ENCODE data around the gene TLE2. TPM values are rescaled to one million over a fixed set of nuclear protein-coding genes. Genes with fewer than 3 reads are reported as not detected.
"Not testable (repeated sequence)": the region's sequence is repeated elsewhere in the genome, so short reads cannot be mapped to it uniquely, and the experiment has no call there.

The TLE2 gene
- total and polyA plus RNA-seq, 2 donors from 2014 or later, result 28.2 to 76.6 TPM

DNA sequence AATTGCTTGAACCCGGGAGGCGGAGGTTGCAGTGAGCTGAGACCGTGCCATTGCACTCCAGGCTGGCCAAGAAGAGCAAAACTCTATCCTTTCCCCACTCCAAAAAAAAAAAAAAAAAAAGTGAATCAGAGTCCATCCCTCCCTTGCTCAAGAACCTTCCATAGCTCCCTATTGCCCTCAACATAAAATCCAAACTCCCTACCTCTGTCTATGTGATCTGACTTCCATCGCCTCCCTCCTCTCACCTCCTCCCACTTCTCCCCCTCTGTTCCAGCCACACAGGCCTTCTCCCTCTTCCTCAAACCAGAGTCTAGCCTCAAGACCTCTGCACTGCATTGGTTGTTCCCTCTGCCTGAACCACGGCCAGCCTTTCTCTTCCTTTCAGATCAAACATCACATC is 10.0 kb upstream of the TLE2 start:
- FAIRE-seq, result no peak
- no peak overlapping the region for H3K4me3 ChIP-seq (ENCODE audit: low read length in 3 of 3)
- no peak for DNase-seq
- no peak overlapping the region for H3K9ac ChIP-seq (ENCODE audit: low read length in 3 of 3)
- intact Hi-C loops (cut with DNase I), result no loop called here
- H3K27ac ChIP-seq (ENCODE audit: low read depth in 2 of 2, low read length in 2 of 2), result no peak overlapping the region
- H3K36me3 ChIP-seq (ENCODE audit: control insufficient read depth in 2 of 3, insufficient read depth in 3 of 3, low read length in 3 of 3), result no peaks in the 10 kb centered on the region
- H3K4me1 ChIP-seq (ENCODE audit: control insufficient read depth in 2 of 3, insufficient read depth in 2 of 3, low read depth in 1 of 3, low read length in 3 of 3), result peaks cover 3 to 12% (median 8%) of the 10 kb centered on the region in 3 donors
- H3K9me3 ChIP-seq (ENCODE audit: control insufficient read depth in 2 of 3, insufficient read depth in 1 of 3, low read length in 3 of 3), result no peaks in the 10 kb centered on the region
- H3K27me3 ChIP-seq (ENCODE audit: control insufficient read depth, insufficient read depth, low read length), result no peaks in the 10 kb centered on the region
- TF ChIP-seq, protein P1, sequence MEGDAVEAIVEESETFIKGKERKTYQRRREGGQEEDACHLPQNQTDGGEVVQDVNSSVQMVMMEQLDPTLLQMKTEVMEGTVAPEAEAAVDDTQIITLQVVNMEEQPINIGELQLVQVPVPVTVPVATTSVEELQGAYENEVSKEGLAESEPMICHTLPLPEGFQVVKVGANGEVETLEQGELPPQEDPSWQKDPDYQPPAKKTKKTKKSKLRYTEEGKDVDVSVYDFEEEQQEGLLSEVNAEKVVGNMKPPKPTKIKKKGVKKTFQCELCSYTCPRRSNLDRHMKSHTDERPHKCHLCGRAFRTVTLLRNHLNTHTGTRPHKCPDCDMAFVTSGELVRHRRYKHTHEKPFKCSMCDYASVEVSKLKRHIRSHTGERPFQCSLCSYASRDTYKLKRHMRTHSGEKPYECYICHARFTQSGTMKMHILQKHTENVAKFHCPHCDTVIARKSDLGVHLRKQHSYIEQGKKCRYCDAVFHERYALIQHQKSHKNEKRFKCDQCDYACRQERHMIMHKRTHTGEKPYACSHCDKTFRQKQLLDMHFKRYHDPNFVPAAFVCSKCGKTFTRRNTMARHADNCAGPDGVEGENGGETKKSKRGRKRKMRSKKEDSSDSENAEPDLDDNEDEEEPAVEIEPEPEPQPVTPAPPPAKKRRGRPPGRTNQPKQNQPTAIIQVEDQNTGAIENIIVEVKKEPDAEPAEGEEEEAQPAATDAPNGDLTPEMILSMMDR (IDR thresholded peaks at IDR 0.05; ENCODE audit: borderline replicate concordance, extremely low read depth, insufficient read depth), result no peak

DNA sequence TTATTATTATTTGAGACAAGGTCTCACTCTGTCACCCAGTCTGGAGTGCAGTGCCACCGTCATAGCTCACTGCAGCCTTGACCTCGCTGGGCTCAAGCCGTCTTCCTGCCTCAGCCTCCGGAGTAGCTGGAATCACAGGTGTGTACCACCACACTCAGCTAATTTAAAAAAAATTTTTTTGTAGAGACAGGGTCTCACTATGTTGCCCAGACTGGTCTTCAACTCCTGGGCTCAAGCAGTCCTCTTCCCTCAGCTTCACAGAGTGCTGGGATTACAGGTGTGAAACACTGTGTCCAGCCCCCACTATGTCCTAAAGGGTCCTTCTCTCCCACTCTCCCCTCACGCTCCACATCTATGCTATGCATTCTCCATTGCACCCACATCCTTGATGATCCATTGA is 9.1 kb upstream of the TLE2 start:
- FAIRE-seq (no peak), DNase-seq (no peak)
- TF ChIP-seq, protein P1 (IDR thresholded peaks at IDR 0.05; ENCODE audit: borderline replicate concordance, extremely low read depth, insufficient read depth), result no peak
- H3K4me3 ChIP-seq (ENCODE audit: low read length in 3 of 3), result no peak overlapping the region
- no peak overlapping the region for H3K27ac ChIP-seq (ENCODE audit: low read depth in 2 of 2, low read length in 2 of 2)
- H3K9me3 ChIP-seq (ENCODE audit: control insufficient read depth in 2 of 3, insufficient read depth in 1 of 3, low read length in 3 of 3), result no peaks in the 10 kb centered on the region
- H3K9ac ChIP-seq (ENCODE audit: low read length in 3 of 3), result no peak overlapping the region
- H3K27me3 ChIP-seq (ENCODE audit: control insufficient read depth, insufficient read depth, low read length), result no peaks in the 10 kb centered on the region
- peaks cover 3 to 12% (median 8%) of the 10 kb centered on the region in 3 donors for H3K4me1 ChIP-seq (ENCODE audit: control insufficient read depth in 2 of 3, insufficient read depth in 2 of 3, low read depth in 1 of 3, low read length in 3 of 3)
- intact Hi-C loops (cut with DNase I), result no loop called here
- no peaks in the 10 kb centered on the region for H3K36me3 ChIP-seq (ENCODE audit: control insufficient read depth in 2 of 3, insufficient read depth in 3 of 3, low read length in 3 of 3)

DNA sequence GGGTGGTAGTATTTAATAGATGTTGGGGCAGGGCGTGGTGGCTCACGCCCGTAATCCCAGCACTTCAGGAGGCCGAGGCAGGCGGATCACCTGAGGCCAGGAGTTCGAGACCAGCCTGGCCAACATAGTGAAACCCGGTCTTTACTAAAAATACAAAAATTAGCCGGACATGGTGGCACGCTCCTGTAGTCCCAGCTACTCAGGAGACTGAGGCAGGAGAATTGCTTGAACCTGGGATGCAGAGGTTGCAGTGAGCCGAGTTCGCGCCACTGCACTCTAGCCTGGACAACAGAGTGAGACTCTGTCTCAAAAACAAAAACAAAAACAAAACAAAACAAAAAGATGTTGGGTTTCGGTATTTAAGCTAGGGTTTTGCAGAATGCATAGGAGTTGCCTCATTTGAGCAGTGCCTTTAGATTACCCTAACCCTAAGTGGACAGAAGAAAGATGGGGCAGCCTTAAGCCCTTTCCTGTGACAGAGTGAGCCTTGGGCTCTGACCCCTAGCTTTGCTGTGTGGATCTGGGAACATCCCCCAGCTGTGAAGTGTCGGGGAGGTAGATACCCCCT is 8.0 kb upstream of the TLE2 start:
- H3K27me3 ChIP-seq (ENCODE audit: control insufficient read depth, insufficient read depth, low read length); FAIRE-seq; intact Hi-C loops (cut with DNase I); H3K36me3 ChIP-seq (ENCODE audit: control insufficient read depth in 2 of 3, insufficient read depth in 3 of 3, low read length in 3 of 3); H3K4me3 ChIP-seq (ENCODE audit: low read length in 3 of 3); H3K9me3 ChIP-seq (ENCODE audit: control insufficient read depth in 2 of 3, insufficient read depth in 1 of 3, low read length in 3 of 3); DNase-seq: not testable (repeated sequence)
- Histone ChIP-seq H3K27ac (ENCODE audit: low read depth in 2 of 2, low read length in 2 of 2) (peak overlapping the region; percentile 89 to 97), H3K9ac (ENCODE audit: low read length in 3 of 3) (peak overlapping the region in 1 of 3 donors; percentile 55), H3K4me1 (ENCODE audit: control insufficient read depth in 2 of 3, insufficient read depth in 2 of 3, low read depth in 1 of 3, low read length in 3 of 3) (peaks cover 3 to 12% (median 8%) of the 10 kb centered on the region in 3 donors)

DNA sequence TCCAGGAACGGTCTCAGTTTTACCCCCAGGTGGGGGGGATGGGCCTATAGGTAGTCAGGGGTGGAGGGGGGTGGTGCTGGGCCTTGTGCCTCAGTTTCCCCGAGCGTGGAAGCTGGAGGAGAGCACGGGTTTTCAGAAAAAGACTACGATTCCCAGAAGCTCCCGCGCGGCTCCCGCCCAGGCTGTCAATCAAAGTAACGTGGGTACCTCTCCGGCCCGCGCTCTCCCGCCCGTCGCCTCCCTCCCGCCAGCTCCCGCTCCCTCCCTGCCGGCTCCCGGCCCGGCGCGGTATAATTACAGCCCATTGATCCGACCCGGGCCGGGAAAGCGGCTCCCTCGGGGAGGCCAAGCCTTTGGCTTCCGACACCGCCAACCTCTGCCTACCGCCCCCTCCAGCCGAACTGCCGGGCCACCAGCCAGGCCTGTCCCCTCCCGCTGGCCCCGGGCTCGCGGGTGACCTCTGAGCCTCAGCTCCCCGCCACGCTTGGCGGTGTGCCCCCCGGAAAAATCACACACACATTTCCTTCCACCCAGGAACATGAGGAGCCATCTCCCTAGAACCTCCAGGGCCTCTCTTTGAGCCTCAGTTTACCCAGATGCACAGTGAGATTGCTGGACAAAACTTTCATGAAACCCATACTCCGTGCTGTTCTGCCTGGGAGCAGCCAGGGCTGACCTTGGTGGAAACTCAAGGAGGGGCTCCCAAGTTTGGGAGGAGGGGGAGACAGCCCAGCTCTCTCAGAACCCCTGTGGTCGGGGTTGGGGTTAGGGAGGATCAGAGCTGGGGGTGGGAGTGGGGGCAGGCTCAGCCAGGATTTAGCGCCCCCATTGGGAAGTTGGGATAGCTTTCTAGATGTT is 7.3 kb upstream of the TLE2 start:
- intact Hi-C loops (cut with DNase I), result no loop called here
- Histone ChIP-seq H3K4me3 (ENCODE audit: low read length in 3 of 3) (peak overlapping the region; percentile 70 to 87 (median 78)), H3K27ac (ENCODE audit: low read depth in 2 of 2, low read length in 2 of 2) (peak overlapping the region; percentile 89 to 97), H3K27me3 (ENCODE audit: control insufficient read depth, insufficient read depth, low read length) (no peaks in the 10 kb centered on the region), H3K9me3 (ENCODE audit: control insufficient read depth in 2 of 3, insufficient read depth in 1 of 3, low read length in 3 of 3) (no peaks in the 10 kb centered on the region), H3K36me3 (ENCODE audit: control insufficient read depth in 2 of 3, insufficient read depth in 3 of 3, low read length in 3 of 3) (no peaks in the 10 kb centered on the region), H3K9ac (ENCODE audit: low read length in 3 of 3) (peak overlapping the region; percentile 10 to 75 (median 62)), H3K4me1 (ENCODE audit: control insufficient read depth in 2 of 3, insufficient read depth in 2 of 3, low read depth in 1 of 3, low read length in 3 of 3) (peaks cover 3 to 12% (median 8%) of the 10 kb centered on the region in 3 donors)
- FAIRE-seq, result no peak
- TF ChIP-seq, protein P1 (IDR thresholded peaks at IDR 0.05; ENCODE audit: borderline replicate concordance, extremely low read depth, insufficient read depth), result no peak
- DNase-seq, result peak; percentile 96 to 98 (median 98)
